HEK293 (cell line): Measurements from ENCODE around the gene TREH.

Experiments
- ZNF157 ChIP-seq: fragments of 450-650 bp; formaldehyde crosslinking; IDR thresholded peaks from 2 replicates; pipeline ENCODE4 v1.5.1; 2016; ENCODE audit warnings: missing biosample characterization, missing genetic modification characterization
- TF ChIP-seq, protein P1 (sequence below): fragments of 450-650 bp; formaldehyde crosslinking; IDR thresholded peaks from 2 replicates; pipeline ENCODE4 v1.5.1; 2016; ENCODE audit warnings: missing biosample characterization, missing genetic modification characterization

DNA sequence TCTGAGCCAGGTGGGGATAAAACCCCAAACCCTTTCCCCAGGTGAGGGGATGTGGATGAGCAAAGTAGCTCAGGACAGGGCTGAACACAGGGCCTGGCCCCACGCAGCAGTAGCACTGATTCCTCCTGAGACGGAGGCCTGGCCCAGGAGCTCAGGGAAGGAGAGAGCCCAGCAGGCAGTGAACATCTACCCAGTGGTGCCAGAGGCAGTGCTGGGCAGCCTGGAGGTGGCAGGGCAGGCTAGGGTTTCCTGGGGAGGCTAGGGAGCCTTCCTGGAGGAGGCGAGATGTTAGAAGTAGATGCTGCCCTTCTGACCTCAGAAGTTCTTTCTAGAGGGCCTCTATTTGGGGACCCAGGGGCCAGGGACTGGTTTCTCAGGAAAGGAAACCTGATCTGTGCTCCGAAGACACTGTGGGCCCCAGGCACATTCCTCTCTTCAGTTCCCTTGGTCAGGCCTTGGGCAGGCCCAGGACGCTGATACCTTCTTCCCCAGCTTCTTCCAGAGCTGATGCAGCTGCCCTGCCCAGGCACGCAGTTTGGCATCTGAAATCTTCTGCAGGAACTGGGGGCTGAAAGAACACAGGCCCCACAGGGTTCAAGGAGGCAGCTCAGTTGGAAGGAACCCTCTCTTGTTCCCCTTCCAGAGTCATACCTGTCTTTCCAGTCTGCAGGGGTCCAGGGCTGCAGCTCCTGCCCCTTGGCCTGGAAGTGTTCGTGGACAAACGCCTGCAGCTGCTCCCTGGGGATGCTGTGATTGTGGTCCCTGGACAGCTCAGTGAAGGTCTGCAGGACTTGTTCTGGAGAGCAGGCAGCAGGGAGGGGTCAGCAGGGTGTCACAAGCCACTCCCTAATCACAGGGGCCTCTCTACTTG is 16.8 kb downstream of the TREH start:
- TF ChIP-seq, protein P1, sequence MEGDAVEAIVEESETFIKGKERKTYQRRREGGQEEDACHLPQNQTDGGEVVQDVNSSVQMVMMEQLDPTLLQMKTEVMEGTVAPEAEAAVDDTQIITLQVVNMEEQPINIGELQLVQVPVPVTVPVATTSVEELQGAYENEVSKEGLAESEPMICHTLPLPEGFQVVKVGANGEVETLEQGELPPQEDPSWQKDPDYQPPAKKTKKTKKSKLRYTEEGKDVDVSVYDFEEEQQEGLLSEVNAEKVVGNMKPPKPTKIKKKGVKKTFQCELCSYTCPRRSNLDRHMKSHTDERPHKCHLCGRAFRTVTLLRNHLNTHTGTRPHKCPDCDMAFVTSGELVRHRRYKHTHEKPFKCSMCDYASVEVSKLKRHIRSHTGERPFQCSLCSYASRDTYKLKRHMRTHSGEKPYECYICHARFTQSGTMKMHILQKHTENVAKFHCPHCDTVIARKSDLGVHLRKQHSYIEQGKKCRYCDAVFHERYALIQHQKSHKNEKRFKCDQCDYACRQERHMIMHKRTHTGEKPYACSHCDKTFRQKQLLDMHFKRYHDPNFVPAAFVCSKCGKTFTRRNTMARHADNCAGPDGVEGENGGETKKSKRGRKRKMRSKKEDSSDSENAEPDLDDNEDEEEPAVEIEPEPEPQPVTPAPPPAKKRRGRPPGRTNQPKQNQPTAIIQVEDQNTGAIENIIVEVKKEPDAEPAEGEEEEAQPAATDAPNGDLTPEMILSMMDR, result no peak
- TF ChIP-seq ZNF157 (tag by site-specific recombination), result no peak
